ENCODE data around the gene FAM240A. TPM values are rescaled to one million over a fixed set of nuclear protein-coding genes. Genes with fewer than 3 reads are reported as not detected.

The FAM240A gene
- total and polyA plus RNA-seq, 2 donors from 2014 or later, result 0.44 TPM; not detected in 1

DNA sequence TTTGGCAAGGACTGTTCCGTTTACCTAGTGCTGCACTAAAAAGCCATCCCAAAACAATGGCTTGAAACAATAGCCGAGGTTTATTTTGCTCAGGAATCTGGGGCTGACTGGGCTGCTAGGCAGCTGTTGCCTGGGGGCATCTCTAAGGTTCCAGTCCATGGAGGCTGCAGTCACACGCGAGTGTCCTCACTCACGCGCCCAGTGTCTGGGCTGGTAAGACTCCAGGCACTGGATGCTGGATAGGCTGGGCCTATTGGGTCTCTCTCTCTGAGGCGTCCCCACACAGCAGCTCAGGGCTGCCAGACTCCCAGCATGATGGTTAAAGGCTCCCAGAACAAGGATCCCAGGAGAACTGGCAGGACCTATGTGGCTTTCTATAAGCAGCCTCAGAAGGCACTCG, 47.0 kb downstream of the FAM240A start:
- intact Hi-C loops (cut with DNase I), result no loop called here
- TF ChIP-seq, protein P1, sequence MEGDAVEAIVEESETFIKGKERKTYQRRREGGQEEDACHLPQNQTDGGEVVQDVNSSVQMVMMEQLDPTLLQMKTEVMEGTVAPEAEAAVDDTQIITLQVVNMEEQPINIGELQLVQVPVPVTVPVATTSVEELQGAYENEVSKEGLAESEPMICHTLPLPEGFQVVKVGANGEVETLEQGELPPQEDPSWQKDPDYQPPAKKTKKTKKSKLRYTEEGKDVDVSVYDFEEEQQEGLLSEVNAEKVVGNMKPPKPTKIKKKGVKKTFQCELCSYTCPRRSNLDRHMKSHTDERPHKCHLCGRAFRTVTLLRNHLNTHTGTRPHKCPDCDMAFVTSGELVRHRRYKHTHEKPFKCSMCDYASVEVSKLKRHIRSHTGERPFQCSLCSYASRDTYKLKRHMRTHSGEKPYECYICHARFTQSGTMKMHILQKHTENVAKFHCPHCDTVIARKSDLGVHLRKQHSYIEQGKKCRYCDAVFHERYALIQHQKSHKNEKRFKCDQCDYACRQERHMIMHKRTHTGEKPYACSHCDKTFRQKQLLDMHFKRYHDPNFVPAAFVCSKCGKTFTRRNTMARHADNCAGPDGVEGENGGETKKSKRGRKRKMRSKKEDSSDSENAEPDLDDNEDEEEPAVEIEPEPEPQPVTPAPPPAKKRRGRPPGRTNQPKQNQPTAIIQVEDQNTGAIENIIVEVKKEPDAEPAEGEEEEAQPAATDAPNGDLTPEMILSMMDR (IDR thresholded peaks at IDR 0.05; ENCODE audit: borderline replicate concordance, extremely low read depth, insufficient read depth), result no peak
- no peak for FAIRE-seq

DNA sequence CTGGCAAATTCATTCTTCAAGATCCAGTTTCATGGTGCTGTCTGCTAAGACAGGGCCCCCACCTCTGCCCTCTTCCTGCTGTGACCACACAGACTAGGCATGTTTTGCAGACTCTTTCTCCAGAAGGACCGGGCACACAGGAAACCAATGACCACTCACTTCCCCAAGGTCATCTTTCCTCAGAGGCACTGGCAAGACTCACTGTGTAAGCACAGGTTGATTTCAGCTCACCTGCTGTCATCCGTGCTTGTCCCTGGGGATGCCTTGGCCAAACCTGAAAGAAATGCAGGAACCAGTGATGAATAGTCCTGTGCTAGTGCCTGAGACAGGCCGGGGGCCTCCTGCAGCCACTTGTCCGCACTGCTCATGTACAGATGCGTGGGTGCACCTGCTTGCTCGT, 47.7 kb downstream of the FAM240A start:
- DNase-seq, result peak in 1 of 5 donors; percentile 30
- Histone ChIP-seq H3K4me3 (ENCODE audit: low read length in 3 of 3) (no peak overlapping the region), H3K27me3 (ENCODE audit: control insufficient read depth, insufficient read depth, low read length) (no peaks in the 10 kb centered on the region), H3K9ac (ENCODE audit: low read length in 3 of 3) (no peak overlapping the region), H3K4me1 (ENCODE audit: control insufficient read depth in 2 of 3, insufficient read depth in 2 of 3, low read depth in 1 of 3, low read length in 3 of 3) (peaks cover 7 to 28% (median 8%) of the 10 kb centered on the region in 3 donors), H3K27ac (ENCODE audit: low read depth in 2 of 2, low read length in 2 of 2) (no peak overlapping the region), H3K36me3 (ENCODE audit: control insufficient read depth in 2 of 3, insufficient read depth in 3 of 3, low read length in 3 of 3) (no peaks in the 10 kb centered on the region), H3K9me3 (ENCODE audit: control insufficient read depth in 2 of 3, insufficient read depth in 1 of 3, low read length in 3 of 3) (no peaks in the 10 kb centered on the region)
- TF ChIP-seq, protein P1 (IDR thresholded peaks at IDR 0.05; ENCODE audit: borderline replicate concordance, extremely low read depth, insufficient read depth), result no peak
- no peak for FAIRE-seq
- intact Hi-C loops (cut with DNase I), result no loop called here

More for the DNA sequence above, 47.0 kb downstream of the FAM240A start:
- no peak overlapping the region for H3K4me3 ChIP-seq (ENCODE audit: low read length in 3 of 3)
- peak in 3 of 5 donors; percentile 37 to 59 (median 56) for DNase-seq
- H3K9me3 ChIP-seq (ENCODE audit: control insufficient read depth in 2 of 3, insufficient read depth in 1 of 3, low read length in 3 of 3), result no peaks in the 10 kb centered on the region
- H3K4me1 ChIP-seq (ENCODE audit: control insufficient read depth in 2 of 3, insufficient read depth in 2 of 3, low read depth in 1 of 3, low read length in 3 of 3), result peaks cover 7 to 25% (median 8%) of the 10 kb centered on the region in 3 donors
- no peak overlapping the region for H3K9ac ChIP-seq (ENCODE audit: low read length in 3 of 3)
- no peaks in the 10 kb centered on the region for H3K27me3 ChIP-seq (ENCODE audit: control insufficient read depth, insufficient read depth, low read length)
- no peaks in the 10 kb centered on the region for H3K36me3 ChIP-seq (ENCODE audit: control insufficient read depth in 2 of 3, insufficient read depth in 3 of 3, low read length in 3 of 3)
- no peak overlapping the region for H3K27ac ChIP-seq (ENCODE audit: low read depth in 2 of 2, low read length in 2 of 2)

DNA sequence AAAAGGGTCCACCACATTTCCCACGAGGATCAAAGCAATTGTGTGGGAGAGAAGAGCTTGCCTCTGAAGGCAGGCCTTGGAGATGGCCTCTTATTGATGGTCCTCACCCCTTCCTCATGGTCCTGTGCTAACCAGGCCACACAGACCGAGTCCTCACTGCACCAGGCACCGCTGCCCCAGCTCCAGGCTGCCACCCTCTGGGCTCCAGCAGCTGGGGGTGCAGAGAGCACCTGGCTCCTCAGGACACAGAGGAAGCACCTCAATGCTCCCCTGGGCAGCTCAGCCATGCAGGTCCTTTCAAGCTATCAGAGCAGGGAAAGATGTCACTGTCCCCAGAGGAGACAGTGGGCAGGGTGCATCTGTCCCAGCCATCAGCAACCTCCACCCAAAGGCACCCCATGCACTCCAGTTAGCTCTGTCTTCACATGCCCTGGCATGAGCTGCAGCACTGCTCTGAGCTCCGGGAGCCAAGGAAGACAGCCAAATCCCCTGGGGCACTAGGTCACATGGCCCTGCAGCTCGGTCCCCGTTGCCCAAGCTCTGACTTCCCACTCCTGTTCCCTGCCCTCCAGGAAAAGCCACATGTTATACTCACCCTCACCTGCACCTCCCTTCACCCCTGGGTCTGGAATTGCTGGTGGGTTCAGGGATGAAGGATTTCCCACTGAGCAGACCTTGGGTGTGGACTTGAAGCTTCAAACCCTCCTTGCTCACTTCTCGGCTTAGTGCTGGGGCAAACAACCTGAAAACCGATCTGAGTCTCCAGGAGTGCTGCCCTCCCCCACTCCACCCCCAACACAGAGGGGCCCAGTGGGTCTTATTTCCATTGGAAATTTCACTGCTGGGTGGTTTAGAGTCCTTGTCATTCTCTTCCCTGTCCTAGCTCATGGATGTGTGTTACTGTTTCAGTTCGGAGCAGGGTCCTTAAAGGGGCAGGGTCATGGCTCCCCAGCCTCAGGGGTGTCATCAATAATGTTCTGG, 48.5 kb downstream of the FAM240A start:
- Histone ChIP-seq H3K9me3 (ENCODE audit: control insufficient read depth in 2 of 3, insufficient read depth in 1 of 3, low read length in 3 of 3) (no peaks in the 10 kb centered on the region), H3K27ac (ENCODE audit: low read depth in 2 of 2, low read length in 2 of 2) (no peak overlapping the region), H3K36me3 (ENCODE audit: control insufficient read depth in 2 of 3, insufficient read depth in 3 of 3, low read length in 3 of 3) (no peaks in the 10 kb centered on the region), H3K27me3 (ENCODE audit: control insufficient read depth, insufficient read depth, low read length) (no peaks in the 10 kb centered on the region), H3K4me1 (ENCODE audit: control insufficient read depth in 2 of 3, insufficient read depth in 2 of 3, low read depth in 1 of 3, low read length in 3 of 3) (peaks cover 7 to 28% (median 8%) of the 10 kb centered on the region in 3 donors), H3K4me3 (ENCODE audit: low read length in 3 of 3) (no peak overlapping the region), H3K9ac (ENCODE audit: low read length in 3 of 3) (no peak overlapping the region)
- TF ChIP-seq, protein P1 (IDR thresholded peaks at IDR 0.05; ENCODE audit: borderline replicate concordance, extremely low read depth, insufficient read depth), result no peak
- intact Hi-C loops (cut with DNase I), result no loop called here
- peak in 4 of 5 donors; percentile 40 to 63 (median 54) for DNase-seq
- FAIRE-seq, result no peak
